IPS-15b (cell line): ENCODE data around the gene EXOC6B.

Source experiments
- H3K27me3 ChIP-seq: one replicate; pipeline ENCODE4 v1.6.1; 2013; ENCODE audit warnings: low read length; ENCODE audit not compliant: control insufficient read depth, insufficient read depth
- H3K36me3 ChIP-seq: one replicate; pipeline ENCODE4 v1.6.1; 2013; ENCODE audit warnings: low read length; ENCODE audit not compliant: control insufficient read depth, insufficient read depth
- H3K4me1 ChIP-seq: one replicate; pipeline ENCODE4 v1.6.1; 2013; ENCODE audit warnings: mild to moderate bottlenecking, low read length; ENCODE audit not compliant: control insufficient read depth, insufficient read depth
- H3K4me3 ChIP-seq: one replicate; pipeline ENCODE4 v1.5.1; 2013; ENCODE audit warnings: low read depth, low read length
- H3K9ac ChIP-seq: one replicate; pipeline ENCODE4 v1.6.1; 2013; ENCODE audit warnings: low read depth, mild to moderate bottlenecking, low read length
- H3K9me3 ChIP-seq: one replicate; pipeline ENCODE4 v1.6.1; 2013; ENCODE audit warnings: mild to moderate bottlenecking, low read length; ENCODE audit not compliant: control insufficient read depth, insufficient read depth

The EXOC6B gene

GRCh38 chr2:72846171-72847095 lies 20.6 kb upstream of the EXOC6B start:
- Histone ChIP-seq H3K27me3 (peaks cover 2% of the 10 kb centered on the region), H3K9me3 (no peaks in the 10 kb centered on the region), H3K36me3 (no peaks in the 10 kb centered on the region), H3K9ac (no peak overlapping the region), H3K4me3 (no peak overlapping the region), H3K4me1 (peaks cover 2% of the 10 kb centered on the region)

- Histone ChIP-seq H3K4me1 (peaks cover 2% of the 10 kb centered on the region), H3K4me3 (no peak overlapping the region), H3K9ac (no peak overlapping the region), H3K27me3 (no peaks in the 10 kb centered on the region), H3K36me3 (no peaks in the 10 kb centered on the region), H3K9me3 (no peaks in the 10 kb centered on the region)
These were observed 17.5 kb upstream of the EXOC6B start for GRCh38 chr2:72843301-72843700.

GRCh38 chr2:72841462-72842125 lies 15.8 kb upstream of the EXOC6B start:
- H3K27me3 ChIP-seq, result no peaks in the 10 kb centered on the region
- H3K9me3 ChIP-seq, result no peaks in the 10 kb centered on the region
- peaks cover 2% of the 10 kb centered on the region for H3K4me1 ChIP-seq
- H3K4me3 ChIP-seq, result no peak overlapping the region
- H3K36me3 ChIP-seq, result no peaks in the 10 kb centered on the region
- no peak overlapping the region for H3K9ac ChIP-seq

- no peak overlapping the region for H3K4me3 ChIP-seq
- H3K9me3 ChIP-seq, result no peaks in the 10 kb centered on the region
- peaks cover 2% of the 10 kb centered on the region for H3K4me1 ChIP-seq
- H3K9ac ChIP-seq, result no peak overlapping the region
- no peaks in the 10 kb centered on the region for H3K36me3 ChIP-seq
- no peaks in the 10 kb centered on the region for H3K27me3 ChIP-seq
These were observed 14.2 kb upstream of the EXOC6B start for GRCh38 chr2:72840066-72840465.

GRCh38 chr2:72837171-72837570 lies 11.3 kb upstream of the EXOC6B start:
- Histone ChIP-seq H3K4me3 (no peak overlapping the region), H3K27me3 (no peaks in the 10 kb centered on the region), H3K4me1 (no peaks in the 10 kb centered on the region), H3K36me3 (no peaks in the 10 kb centered on the region), H3K9me3 (no peaks in the 10 kb centered on the region), H3K9ac (no peak overlapping the region)

- Histone ChIP-seq H3K9me3 (no peaks in the 10 kb centered on the region), H3K4me1 (no peaks in the 10 kb centered on the region), H3K9ac (no peak overlapping the region), H3K27me3 (no peaks in the 10 kb centered on the region), H3K4me3 (no peak overlapping the region), H3K36me3 (no peaks in the 10 kb centered on the region)
These were observed 9.6 kb upstream of the EXOC6B start for GRCh38 chr2:72835403-72835802.

GRCh38 chr2:72834596-72834995 lies 8.8 kb upstream of the EXOC6B start:
- H3K36me3 ChIP-seq, result no peaks in the 10 kb centered on the region
- H3K9me3 ChIP-seq, result no peaks in the 10 kb centered on the region
- no peaks in the 10 kb centered on the region for H3K27me3 ChIP-seq
- no peaks in the 10 kb centered on the region for H3K4me1 ChIP-seq
- no peak overlapping the region for H3K9ac ChIP-seq
- H3K4me3 ChIP-seq, result no peak overlapping the region

GRCh38 chr2:72833084-72833714 lies 7.4 kb upstream of the EXOC6B start:
- H3K9ac ChIP-seq, result no peak overlapping the region
- no peaks in the 10 kb centered on the region for H3K9me3 ChIP-seq
- no peaks in the 10 kb centered on the region for H3K36me3 ChIP-seq
- H3K4me1 ChIP-seq, result no peaks in the 10 kb centered on the region
- no peaks in the 10 kb centered on the region for H3K27me3 ChIP-seq
- no peak overlapping the region for H3K4me3 ChIP-seq

- Histone ChIP-seq H3K27me3 (no peaks in the 10 kb centered on the region), H3K36me3 (no peaks in the 10 kb centered on the region), H3K9ac (no peak overlapping the region), H3K9me3 (no peaks in the 10 kb centered on the region), H3K4me1 (no peaks in the 10 kb centered on the region), H3K4me3 (no peak overlapping the region)
These were observed 4.4 kb upstream of the EXOC6B start for GRCh38 chr2:72830273-72830672.

- Histone ChIP-seq H3K27me3 (peaks cover 3% of the 10 kb centered on the region), H3K9ac (no peak overlapping the region), H3K9me3 (no peaks in the 10 kb centered on the region), H3K4me1 (no peaks in the 10 kb centered on the region), H3K4me3 (no peak overlapping the region), H3K36me3 (no peaks in the 10 kb centered on the region)
These were observed 3.1 kb upstream of the EXOC6B start for GRCh38 chr2:72828840-72829507.

- H3K4me3 ChIP-seq, result no peak overlapping the region
- H3K9ac ChIP-seq, result no peak overlapping the region
- H3K27me3 ChIP-seq, result peaks cover 3% of the 10 kb centered on the region
- H3K9me3 ChIP-seq, result no peaks in the 10 kb centered on the region
- no peaks in the 10 kb centered on the region for H3K4me1 ChIP-seq
- H3K36me3 ChIP-seq, result no peaks in the 10 kb centered on the region
These were observed 2.3 kb upstream of the EXOC6B start for GRCh38 chr2:72827966-72828646.
